ENCODE data around the gene NRG2. TPM values are rescaled to one million over a fixed set of nuclear protein-coding genes. Genes with fewer than 3 reads are reported as not detected.

NRG2 gene
- polyA plus RNA-seq, 1 donor = 1.7 TPM

- DNase-seq = no peak
Measured at GRCh38 chr5:139967353-139967752, 75.7 kb downstream of the NRG2 start.

- no peak for DNase-seq
Measured at GRCh38 chr5:139966856-139967255, 76.2 kb downstream of the NRG2 start.

GRCh38 chr5:139964994-139965565, 78.0 kb downstream of the NRG2 start:
- no peak for DNase-seq

GRCh38 chr5:139964266-139964993, 78.7 kb downstream of the NRG2 start:
- DNase-seq = no peak

GRCh38 chr5:139962445-139962844, 80.7 kb downstream of the NRG2 start:
- no peak for DNase-seq

- DNase-seq = no peak
Measured at GRCh38 chr5:139961435-139962157, 81.5 kb downstream of the NRG2 start.

- DNase-seq = no peak
Measured at GRCh38 chr5:139960723-139961383, 82.2 kb downstream of the NRG2 start.

GRCh38 chr5:139958432-139959148, 84.5 kb downstream of the NRG2 start:
- no peak for DNase-seq

- DNase-seq = no peak
Measured at GRCh38 chr5:139956342-139956741, 86.8 kb downstream of the NRG2 start.

GRCh38 chr5:139955616-139956273, 87.4 kb downstream of the NRG2 start:
- no peak for DNase-seq

GRCh38 chr5:139955053-139955605, 88.0 kb downstream of the NRG2 start:
- no peak for DNase-seq

- DNase-seq = no peak
Measured at GRCh38 chr5:139954462-139954861, 88.6 kb downstream of the NRG2 start.

GRCh38 chr5:139954022-139954421, 89.1 kb downstream of the NRG2 start:
- no peak for DNase-seq

- DNase-seq = peak; percentile 30
Measured at GRCh38 chr5:139952574-139952973, 90.5 kb downstream of the NRG2 start.

GRCh38 chr5:139951983-139952382, 91.1 kb downstream of the NRG2 start:
- no peak for DNase-seq

- no peak for DNase-seq
Measured at GRCh38 chr5:139951296-139951924, 91.7 kb downstream of the NRG2 start.

- DNase-seq = no peak
Measured at GRCh38 chr5:139950436-139950835, 92.7 kb downstream of the NRG2 start.

- DNase-seq = no peak
Measured at GRCh38 chr5:139949710-139950109, 93.4 kb downstream of the NRG2 start.

GRCh38 chr5:139947727-139948126, 95.4 kb downstream of the NRG2 start:
- DNase-seq = no peak

GRCh38 chr5:139946440-139946839, 96.7 kb downstream of the NRG2 start:
- DNase-seq = no peak

GRCh38 chr5:139946006-139946405, 97.1 kb downstream of the NRG2 start:
- DNase-seq = no peak
